Left kidney (tissue), 2 donors: Measurements from ENCODE around the gene RPS15A. TPM values are rescaled to one million over a fixed set of nuclear protein-coding genes. Genes with fewer than 3 reads are reported as not detected.
"Not testable (repeated sequence)": the region's sequence is repeated elsewhere in the genome, so short reads cannot be mapped to it uniquely, and the experiment has no call there.

Experiments
- DNase-seq: peaks from one replicate; pipeline ENCODE4 v3.0.0-alpha.2; 2013
- polyA plus RNA-seq: library from polyadenylated mRNA; unstranded; fragments of 120-200 nt; gene quantifications from one replicate; pipeline ENCODE4 v1.2.1, GENCODE V29; 2013; ENCODE audit not compliant: insufficient read length

RPS15A gene
- polyA plus RNA-seq, 1 donor = 2,057 TPM

DNA sequence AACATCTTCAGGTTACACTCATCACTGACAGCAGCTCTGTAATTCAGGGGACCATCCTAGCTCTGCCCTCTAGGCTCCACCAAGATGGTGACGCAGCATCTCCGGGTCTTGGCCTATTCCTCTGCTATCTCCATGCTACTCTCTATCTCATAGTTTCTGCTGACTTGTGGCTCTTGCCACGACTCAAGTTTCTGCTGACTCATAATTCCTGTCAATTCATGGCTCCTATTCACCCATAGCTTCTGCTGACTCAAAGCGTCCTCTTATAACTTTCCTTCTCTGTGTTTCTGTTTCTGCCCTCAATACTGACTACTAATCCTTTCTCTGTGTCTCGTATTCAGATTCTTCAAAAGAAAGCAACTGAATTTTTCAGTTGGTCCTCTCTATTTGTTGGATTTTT is 27.4 kb downstream of the RPS15A start:
- DNase-seq = not testable (repeated sequence)

GRCh38 chr16:18759598-18760520 is 30.3 kb downstream of the RPS15A start:
- DNase-seq = not testable (repeated sequence)

DNA sequence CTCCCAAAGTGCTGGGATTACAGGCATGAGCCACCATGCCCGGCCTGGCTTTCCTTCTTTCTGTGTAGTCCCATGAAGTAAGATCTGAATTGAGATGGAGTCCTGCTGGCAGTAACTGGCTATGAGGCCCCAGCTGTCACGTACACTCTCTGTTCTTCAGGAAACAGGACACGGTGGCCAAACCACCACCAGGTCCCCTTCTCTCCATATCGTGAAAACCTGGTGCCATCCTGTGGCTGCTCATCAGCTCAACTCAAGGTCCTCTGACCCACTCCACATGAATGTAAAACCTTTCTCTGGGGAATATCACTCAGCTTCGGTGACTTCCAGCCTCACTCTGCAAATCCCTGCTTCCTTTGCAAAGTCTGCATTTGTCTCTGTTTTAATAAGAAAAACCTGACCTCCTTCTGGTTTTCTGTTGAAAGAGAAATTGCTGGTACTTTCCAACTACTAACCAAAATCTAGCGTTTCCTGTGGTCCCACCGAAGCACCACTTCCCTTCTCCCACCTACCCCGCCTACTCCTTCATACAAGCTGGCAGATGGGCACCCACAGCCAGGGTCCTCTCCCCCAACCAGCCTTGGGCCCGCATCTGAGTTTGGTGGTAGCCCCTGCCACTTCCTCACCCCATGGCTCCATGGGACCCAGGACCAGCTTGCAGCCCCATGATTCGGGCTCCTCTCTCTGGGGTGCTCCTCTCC is 32.0 kb downstream of the RPS15A start:
- not testable (repeated sequence) for DNase-seq

GRCh38 chr16:18756639-18757038 is 33.5 kb downstream of the RPS15A start:
- DNase-seq = not testable (repeated sequence)

DNA sequence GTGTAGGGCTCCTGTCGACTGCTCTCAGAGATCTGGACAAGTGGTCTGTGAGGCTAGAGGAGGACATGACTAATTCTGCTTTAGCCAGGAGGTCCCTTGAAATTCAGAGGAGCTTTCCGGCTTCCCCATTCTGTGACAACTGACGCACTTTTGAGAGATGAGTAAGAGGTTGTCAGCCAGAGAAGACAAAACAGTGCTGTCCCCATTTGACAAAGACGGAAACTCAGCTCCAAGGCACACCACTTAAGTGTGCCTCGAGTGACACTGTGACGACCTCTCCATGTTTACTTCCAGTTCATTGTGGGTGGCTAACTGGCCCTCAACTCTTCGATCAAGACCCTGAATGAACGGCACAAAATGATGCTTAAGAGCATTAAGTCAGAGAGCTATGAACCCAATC is 47.3 kb downstream of the RPS15A start:
- DNase-seq = not testable (repeated sequence)

DNA sequence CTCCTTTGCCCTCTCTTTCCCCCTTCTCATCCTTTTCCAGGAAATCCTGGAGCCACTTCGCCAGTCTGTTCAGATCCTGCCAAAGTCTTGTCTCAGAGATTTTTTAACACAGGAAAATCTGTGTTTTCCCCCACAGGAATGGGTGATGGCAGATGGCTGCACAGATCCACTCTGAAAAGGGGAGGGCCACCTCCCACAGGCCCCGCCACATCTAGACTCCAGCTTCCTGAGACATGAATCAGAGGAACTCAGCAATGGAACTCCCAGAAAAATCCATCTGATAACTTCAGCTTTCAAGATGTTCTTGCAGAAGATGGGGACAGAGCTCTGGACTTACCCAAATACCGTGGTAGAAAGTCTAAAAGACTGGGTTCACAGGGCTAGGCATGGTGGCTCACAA is 50.1 kb downstream of the RPS15A start:
- DNase-seq = not testable (repeated sequence)

GRCh38 chr16:18738768-18739167 is 51.4 kb downstream of the RPS15A start:
- DNase-seq = not testable (repeated sequence)

DNA sequence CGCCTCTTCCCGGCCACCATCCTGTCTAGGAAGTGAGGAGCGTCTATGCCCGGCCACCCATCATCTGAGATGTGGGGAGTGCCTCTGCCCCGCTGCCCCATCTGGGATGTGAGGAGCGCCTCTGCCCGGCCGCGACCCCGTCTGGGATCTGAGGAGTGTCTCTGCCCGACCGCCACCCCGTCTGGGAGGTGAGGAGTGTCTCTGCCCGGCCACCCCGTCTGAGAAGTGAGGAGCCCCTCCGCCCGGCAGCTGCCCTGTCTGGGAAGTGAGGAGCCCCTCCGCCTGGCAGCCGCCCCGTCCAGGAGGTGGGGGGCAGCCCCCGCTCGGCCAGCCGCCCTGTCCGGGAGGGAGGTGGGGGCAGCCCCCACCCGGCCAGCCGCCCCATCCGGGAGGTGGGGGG is 55.9 kb downstream of the RPS15A start:
- DNase-seq = not testable (repeated sequence)

Other genes starting within 250 kb of the RPS15A start
- gene NOMO2, start 228.2 kb downstream of the RPS15A start, polyA plus RNA-seq = 83.8 TPM
- 315 TPM for gene ARL6IP1, start 11.2 kb upstream of the RPS15A start, polyA plus RNA-seq
- 86.3 TPM for gene SMG1, start 136.1 kb upstream of the RPS15A start, polyA plus RNA-seq
- 2.0 TPM for gene TMC7, start 193.6 kb upstream of the RPS15A start, polyA plus RNA-seq